H9 (cell line): Measurements from ENCODE around the gene C7orf57. TPM values are rescaled to one million over a fixed set of nuclear protein-coding genes. Genes with fewer than 3 reads are reported as not detected.
A peak's percentile ranks its signal among the peaks of the same experiment; 100 is the strongest.

Source experiments
- DNase-seq: peaks from one replicate; pipeline ENCODE4 v3.0.0-alpha.2; 2017
- H2AFZ ChIP-seq: one replicate; pipeline ENCODE4 v1.6.1; 2013; ENCODE audit warnings: mild to moderate bottlenecking, low read length, control low read depth, moderate library complexity
- H2AK5ac ChIP-seq: 2 replicates; pipeline ENCODE4 v1.6.1; 2013; ENCODE audit warnings: low read length, control low read depth, mixed read lengths; ENCODE audit not compliant: insufficient read length
- H2BK120ac ChIP-seq: one replicate; pipeline ENCODE4 v1.6.1; 2013; ENCODE audit warnings: low read depth, mild to moderate bottlenecking, low read length, control low read depth, inconsistent platforms; ENCODE audit not compliant: poor library complexity, severe bottlenecking
- H2BK12ac ChIP-seq: 2 replicates; pipeline ENCODE4 v1.6.1; 2013; ENCODE audit warnings: low read length, control low read depth, mixed read lengths, low read depth; ENCODE audit not compliant: insufficient read length
- H2BK15ac ChIP-seq: 2 replicates; pipeline ENCODE4 v1.6.1; 2013; ENCODE audit warnings: low read depth, low read length, control low read depth
- H2BK20ac ChIP-seq: one replicate; pipeline ENCODE4 v1.6.1; 2013; ENCODE audit warnings: low read depth, mild to moderate bottlenecking, low read length, control low read depth, inconsistent platforms; ENCODE audit not compliant: poor library complexity, severe bottlenecking
- H2BK5ac ChIP-seq: 2 replicates; pipeline ENCODE4 v1.6.1; 2013; ENCODE audit warnings: low read length, control low read depth, mixed read lengths; ENCODE audit not compliant: insufficient read length
- H3K14ac ChIP-seq: 2 replicates; pipeline ENCODE4 v1.6.1; 2013; ENCODE audit warnings: low read length, control low read depth; ENCODE audit not compliant: insufficient read depth
- H3K18ac ChIP-seq: 2 replicates; pipeline ENCODE4 v1.6.1; 2013; ENCODE audit warnings: low read depth, mild to moderate bottlenecking, mixed read lengths, low read length, control low read depth; ENCODE audit not compliant: insufficient read length
- H3K23ac ChIP-seq: 2 replicates; pipeline ENCODE4 v1.6.1; 2013; ENCODE audit warnings: low read length, control low read depth, mixed read lengths, low read depth; ENCODE audit not compliant: insufficient read length
- H3K23me2 ChIP-seq: 2 replicates; pipeline ENCODE4 v1.6.1; 2013; ENCODE audit warnings: low read depth, mild to moderate bottlenecking, mixed read lengths, low read length, control low read depth; ENCODE audit not compliant: insufficient read length, poor library complexity, severe bottlenecking
- H3K27ac ChIP-seq: 2 replicates; pipeline ENCODE4 v1.5.1; 2013; ENCODE audit warnings: low read length, control low read depth, mixed read lengths, low read depth; ENCODE audit not compliant: insufficient read length
- H3K27me3 ChIP-seq: 2 replicates; pipeline ENCODE4 v1.6.1; 2013; ENCODE audit warnings: low read length, control low read depth, inconsistent platforms; ENCODE audit not compliant: insufficient read depth
- H3K4ac ChIP-seq: 2 replicates; pipeline ENCODE4 v1.6.1; 2013; ENCODE audit warnings: low read depth, mild to moderate bottlenecking, control low read depth, inconsistent platforms, low read length, moderate library complexity
- H3K4me1 ChIP-seq: 2 replicates; pipeline ENCODE4 v1.6.1; 2013; ENCODE audit warnings: low read length, control low read depth, inconsistent platforms; ENCODE audit not compliant: insufficient read depth
- H3K4me2 ChIP-seq: 2 replicates; pipeline ENCODE4 v1.6.1; 2013; ENCODE audit warnings: low read length, control low read depth, mixed read lengths; ENCODE audit not compliant: insufficient read length, insufficient read depth
- H3K56ac ChIP-seq: 2 replicates; pipeline ENCODE4 v1.6.1; 2013; ENCODE audit warnings: low read depth, mild to moderate bottlenecking, mixed read lengths, low read length, control low read depth; ENCODE audit not compliant: insufficient read length
- H3K79me1 ChIP-seq: 2 replicates; pipeline ENCODE4 v1.6.1; 2013; ENCODE audit warnings: low read depth, mild to moderate bottlenecking, moderate library complexity, low read length, control low read depth, inconsistent platforms; ENCODE audit not compliant: insufficient read depth, poor library complexity, severe bottlenecking
- H3K79me2 ChIP-seq: 2 replicates; pipeline ENCODE4 v1.6.1; 2013; ENCODE audit warnings: low read length, control low read depth, inconsistent platforms; ENCODE audit not compliant: insufficient read depth
- H3K9ac ChIP-seq: 2 replicates; pipeline ENCODE4 v1.6.1; 2013; ENCODE audit warnings: low read length, control low read depth, mixed read lengths; ENCODE audit not compliant: insufficient read length; ENCODE audit errors: extremely low read depth
- H3K9me3 ChIP-seq: one replicate; pipeline ENCODE4 v1.6.1; 2013; ENCODE audit warnings: low read depth, low read length, inconsistent platforms; ENCODE audit not compliant: control insufficient read depth
- H3T11ph ChIP-seq: one replicate; pipeline ENCODE4 v1.6.1; 2013; ENCODE audit warnings: mild to moderate bottlenecking, low read length, control low read depth, inconsistent platforms
- H4K20me1 ChIP-seq: one replicate; pipeline ENCODE4 v1.6.1; 2013; ENCODE audit not compliant: control insufficient read depth, insufficient read length, insufficient read depth
- H4K5ac ChIP-seq: 2 replicates; pipeline ENCODE4 v1.6.1; 2013; ENCODE audit warnings: low read depth, mild to moderate bottlenecking, mixed read lengths, low read length, control low read depth; ENCODE audit not compliant: insufficient read length
- H4K8ac ChIP-seq: replicated peaks from 2 replicates; pipeline ENCODE4 v1.6.1; 2013; ENCODE audit warnings: low read length, control low read depth, mixed read lengths, low read depth; ENCODE audit not compliant: insufficient read length
- H4K91ac ChIP-seq: 2 replicates; pipeline ENCODE4 v1.6.1; 2013; ENCODE audit warnings: low read depth, mild to moderate bottlenecking, moderate library complexity, mixed read lengths, low read length, control low read depth; ENCODE audit not compliant: insufficient read length
- H3K27ac Mint-ChIP-seq, 3 experiments: 2 replicates in 2 of 3; 3 replicates in 1 of 3; pipeline ENCODE4 v1.8.0; 2020 to 2021; ENCODE audit warnings: mixed read lengths in 3 of 3, mild to moderate bottlenecking in 1 of 3, moderate library complexity in 1 of 3
- H3K27me3 Mint-ChIP-seq: 2 replicates; pipeline ENCODE4 v1.8.0; 2021; ENCODE audit warnings: low read depth, mild to moderate bottlenecking, moderate library complexity, mixed read lengths
- H3K36me3 Mint-ChIP-seq, 3 experiments: 2 replicates in 2 of 3; 3 replicates in 1 of 3; pipeline ENCODE4 v1.8.0; 2020 to 2021; ENCODE audit warnings: low read depth in 3 of 3, mixed read lengths in 3 of 3; ENCODE audit not compliant: insufficient read depth in 1 of 3
- H3K4me1 Mint-ChIP-seq, 2 experiments: 2 replicates each; pipeline ENCODE4 v1.8.0; 2020; ENCODE audit warnings: mixed read lengths in 2 of 2
- H3K4me3 Mint-ChIP-seq, 2 experiments: 2 replicates in 1 of 2; 3 replicates in 1 of 2; pipeline ENCODE4 v1.8.0; 2020 to 2021; ENCODE audit warnings: mild to moderate bottlenecking in 2 of 2, mixed read lengths in 2 of 2, moderate library complexity in 1 of 2
- H3K9me3 Mint-ChIP-seq, 2 experiments: 2 replicates in 1 of 2; 3 replicates in 1 of 2; pipeline ENCODE4 v1.8.0; 2020; ENCODE audit warnings: mild to moderate bottlenecking in 2 of 2, mixed read lengths in 2 of 2, moderate library complexity in 1 of 2
- WGBS: extraction: QIAGEN DNeasy Blood & Tissue Kit; methylation state at CpG from one replicate; pipeline ENCODE4 v1.1.7; 2013; ENCODE audit warnings: missing lambda C conversion rate, low lambda C conversion rate, mixed read lengths; ENCODE audit not compliant: insufficient read length; ENCODE audit errors: extremely low coverage; 5-methylcytosine and 5-hydroxymethylcytosine counted together
- total RNA-seq: library from RNA; stranded (reverse); gene quantifications from 2 replicates; pipeline ENCODE4 v1.2.1, GENCODE V29; 2021
- TF ChIP-seq, protein P1 (sequence below): fragments of 200-600 bp; sonication (generic); conservative IDR thresholded peaks from 3 replicates; pipeline ENCODE4 v1.8.0; 2021; ENCODE audit warnings: antibody characterized with exemption, mild to moderate bottlenecking

The C7orf57 gene
- total RNA-seq, 1 experiment from 2014 or later: not detected

DNA sequence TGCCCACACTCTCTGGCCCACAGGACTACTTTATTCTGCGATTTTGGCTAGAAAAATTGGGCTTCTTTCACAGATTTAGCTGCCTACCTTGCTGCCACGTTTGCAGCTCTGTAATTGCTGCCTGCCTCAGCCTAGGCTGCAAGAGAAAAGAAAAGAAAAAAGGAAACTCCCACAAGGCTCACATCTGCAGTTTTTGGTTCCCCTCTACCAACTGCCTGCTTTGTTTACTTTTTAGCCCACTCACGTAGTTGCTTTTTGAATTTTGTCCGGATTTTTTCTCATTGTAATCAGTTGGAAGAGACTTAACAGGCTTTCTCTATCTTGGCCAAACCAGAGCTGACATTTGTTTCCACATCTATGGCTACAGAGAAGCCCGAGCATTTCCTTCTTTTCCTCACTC is 30.7 kb upstream of the C7orf57 start:
- Mint-ChIP-seq H3K4me3 (no peak overlapping the region), H3K27me3 (no peaks in the 10 kb centered on the region), H3K4me1 (peaks cover 11 to 12% of the 10 kb centered on the region in 2 experiments), H3K27ac (peak overlapping the region in 1 of 3 experiments; percentile 31; a peak in 2 of 7 replicates), H3K9me3 (peaks cover 0 to 5% of the 10 kb centered on the region in 2 experiments; a peak in 2 of 5 replicates), H3K36me3 (peaks cover 0 to 5% (median 0%) of the 10 kb centered on the region in 3 experiments; a peak in 1 of 7 replicates)
- Histone ChIP-seq H4K91ac (no peak overlapping the region), H3K56ac (no peak overlapping the region), H3K79me2 (no peaks in the 10 kb centered on the region), H3K9ac (no peak overlapping the region), H3K9me3 (no peaks in the 10 kb centered on the region), H3K27ac (no peak overlapping the region), H3T11ph (no peak overlapping the region), H3K4ac (no peak overlapping the region), H4K8ac (no peak overlapping the region), H3K79me1 (no peaks in the 10 kb centered on the region), H2AFZ (peak overlapping the region; percentile 84), H3K14ac (no peak overlapping the region), H3K4me2 (no peak overlapping the region), H3K18ac (no peak overlapping the region), H2BK12ac (no peak overlapping the region), H2BK20ac (no peak overlapping the region), H4K20me1 (no peaks in the 10 kb centered on the region), H2AK5ac (no peak overlapping the region), H3K23ac (no peak overlapping the region), H3K4me1 (no peaks in the 10 kb centered on the region), H4K5ac (no peak overlapping the region), H2BK5ac (no peak overlapping the region), H3K27me3 (no peaks in the 10 kb centered on the region), H2BK120ac (no peak overlapping the region), H3K23me2 (no peaks in the 10 kb centered on the region), H2BK15ac (no peak overlapping the region)
- TF ChIP-seq, protein P1, sequence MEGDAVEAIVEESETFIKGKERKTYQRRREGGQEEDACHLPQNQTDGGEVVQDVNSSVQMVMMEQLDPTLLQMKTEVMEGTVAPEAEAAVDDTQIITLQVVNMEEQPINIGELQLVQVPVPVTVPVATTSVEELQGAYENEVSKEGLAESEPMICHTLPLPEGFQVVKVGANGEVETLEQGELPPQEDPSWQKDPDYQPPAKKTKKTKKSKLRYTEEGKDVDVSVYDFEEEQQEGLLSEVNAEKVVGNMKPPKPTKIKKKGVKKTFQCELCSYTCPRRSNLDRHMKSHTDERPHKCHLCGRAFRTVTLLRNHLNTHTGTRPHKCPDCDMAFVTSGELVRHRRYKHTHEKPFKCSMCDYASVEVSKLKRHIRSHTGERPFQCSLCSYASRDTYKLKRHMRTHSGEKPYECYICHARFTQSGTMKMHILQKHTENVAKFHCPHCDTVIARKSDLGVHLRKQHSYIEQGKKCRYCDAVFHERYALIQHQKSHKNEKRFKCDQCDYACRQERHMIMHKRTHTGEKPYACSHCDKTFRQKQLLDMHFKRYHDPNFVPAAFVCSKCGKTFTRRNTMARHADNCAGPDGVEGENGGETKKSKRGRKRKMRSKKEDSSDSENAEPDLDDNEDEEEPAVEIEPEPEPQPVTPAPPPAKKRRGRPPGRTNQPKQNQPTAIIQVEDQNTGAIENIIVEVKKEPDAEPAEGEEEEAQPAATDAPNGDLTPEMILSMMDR: no peak
- no peak for DNase-seq
- WGBS: no CpG with 5 or more reads among the region's 5 CpGs
